GM18517 (cell line): Measurements from ENCODE around the gene CARMIL1.

Experiments
- ATAC-seq: cut with Tn5 transposase; IDR thresholded peaks from one replicate; pipeline ENCODE4 v1.9.1; 2021; ENCODE audit warnings: mild to moderate bottlenecking, moderate library complexity; ENCODE audit not compliant: unreplicated experiment

CARMIL1 gene

GRCh38 chr6:25637960-25638434, 358.8 kb downstream of the CARMIL1 start:
- no peak for ATAC-seq

GRCh38 chr6:25639653-25640052, 360.5 kb downstream of the CARMIL1 start:
- ATAC-seq, result no peak

GRCh38 chr6:25640446-25640845, 361.3 kb downstream of the CARMIL1 start:
- no peak for ATAC-seq

GRCh38 chr6:25640891-25641290, 361.7 kb downstream of the CARMIL1 start:
- no peak for ATAC-seq

GRCh38 chr6:25641377-25641776, 362.2 kb downstream of the CARMIL1 start:
- no peak for ATAC-seq

- ATAC-seq, result no peak
Observed at GRCh38 chr6:25641940-25642666, 362.9 kb downstream of the CARMIL1 start.

- no peak for ATAC-seq
Observed at GRCh38 chr6:25642667-25643328, 363.6 kb downstream of the CARMIL1 start.

- no peak for ATAC-seq
Observed at GRCh38 chr6:25645916-25646315, 366.7 kb downstream of the CARMIL1 start.

GRCh38 chr6:25649611-25650010, 370.4 kb downstream of the CARMIL1 start:
- no peak for ATAC-seq

- ATAC-seq, result no peak
Observed at GRCh38 chr6:25652007-25652515, 372.9 kb downstream of the CARMIL1 start, which contains the start of gene SCGN. TSS of gene SCGN (plus strand) at chr6:25652215. CDS start at chr6:25652404, 189 bp downstream.

- no peak for ATAC-seq
Observed at GRCh38 chr6:25655723-25656122, 376.5 kb downstream of the CARMIL1 start.

- no peak for ATAC-seq
Observed at GRCh38 chr6:25659633-25660368, 380.6 kb downstream of the CARMIL1 start.

- ATAC-seq, result no peak
Observed at GRCh38 chr6:25660512-25660911, 381.3 kb downstream of the CARMIL1 start.

GRCh38 chr6:25661129-25661779, 382.1 kb downstream of the CARMIL1 start:
- no peak for ATAC-seq

GRCh38 chr6:25665455-25665854, 386.3 kb downstream of the CARMIL1 start:
- ATAC-seq, result no peak

- no peak for ATAC-seq
Observed at GRCh38 chr6:25669413-25669812, 390.2 kb downstream of the CARMIL1 start.
